Measurements from ENCODE around the gene MTMR11. TPM values are rescaled to one million over a fixed set of nuclear protein-coding genes. Genes with fewer than 3 reads are reported as not detected.

The MTMR11 gene
- total and polyA plus RNA-seq, 2 experiments from 2014 or later = 2.4 to 3.6 TPM

DNA sequence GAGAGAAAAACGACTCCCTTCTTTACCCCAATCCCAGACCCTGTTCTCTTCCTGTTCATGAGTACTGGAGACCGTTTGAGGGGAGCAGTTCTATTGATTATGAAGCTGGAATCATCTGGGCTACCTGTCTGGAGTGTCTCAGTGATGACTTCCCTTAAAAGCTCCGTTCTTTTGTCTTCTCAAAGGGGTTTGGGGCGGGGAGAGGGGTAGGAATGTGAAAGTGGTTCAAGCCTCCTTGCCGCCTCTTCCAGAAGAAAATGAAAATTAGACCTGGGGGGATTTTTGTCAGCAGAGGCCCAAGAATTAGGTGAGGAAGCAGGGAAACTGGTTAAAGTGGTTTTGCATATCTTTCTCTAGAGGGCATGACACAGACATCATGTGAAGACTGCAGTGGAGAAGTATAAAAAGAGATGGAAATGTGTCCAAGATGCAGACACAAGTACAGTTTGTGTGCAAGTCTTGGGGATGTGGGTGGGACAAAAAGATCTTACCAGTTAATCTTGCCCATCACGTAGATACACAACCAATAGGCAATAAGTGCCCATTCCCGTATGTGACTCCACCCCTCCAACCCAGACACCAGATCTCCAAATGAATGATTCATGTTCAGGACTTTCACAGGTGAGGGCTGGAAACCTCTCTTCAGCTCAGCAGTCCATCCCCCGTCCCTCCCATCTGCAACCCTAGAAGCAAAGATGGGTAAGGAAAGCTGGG is 470 bp upstream of the MTMR11 start:
- peaks cover 56% of the 10 kb centered on the region for H3K4me1 Mint-ChIP-seq
- Histone ChIP-seq H3K4me2 (peak overlapping the region; percentile 79), H4K20me1 (replicated peaks; ENCODE audit: insufficient read depth) (no peaks in the 10 kb centered on the region), H2AFZ (peak overlapping the region; percentile 64), H3F3A (replicated peaks; ENCODE audit: low read depth) (peaks cover 9% of the 10 kb centered on the region; the same call in 1 of the 2 replicates), H3K79me2 (replicated peaks; ENCODE audit: insufficient read depth) (no peaks in the 10 kb centered on the region), H3K27me3 (ENCODE audit: insufficient read depth) (no peaks in the 10 kb centered on the region), H3K4me3 (peak overlapping the region; percentile 64), H3K36me3 (ENCODE audit: insufficient read depth) (no peaks in the 10 kb centered on the region), H3K9me2 (ENCODE audit: insufficient read depth) (no peaks in the 10 kb centered on the region), H3K27ac (ENCODE audit: low read depth) (no peak overlapping the region), H3K4me1 (ENCODE audit: insufficient read depth) (peaks cover 55% of the 10 kb centered on the region)
- no peak for TF ChIP-seq STAT1 (IDR thresholded peaks at IDR 0.05; ENCODE audit: unreplicated experiment)
- TF ChIP-seq ZNF114 (CRISPR knock-in tag; IDR thresholded peaks at IDR 0.05) = no peak
- TF ChIP-seq, protein P1, sequence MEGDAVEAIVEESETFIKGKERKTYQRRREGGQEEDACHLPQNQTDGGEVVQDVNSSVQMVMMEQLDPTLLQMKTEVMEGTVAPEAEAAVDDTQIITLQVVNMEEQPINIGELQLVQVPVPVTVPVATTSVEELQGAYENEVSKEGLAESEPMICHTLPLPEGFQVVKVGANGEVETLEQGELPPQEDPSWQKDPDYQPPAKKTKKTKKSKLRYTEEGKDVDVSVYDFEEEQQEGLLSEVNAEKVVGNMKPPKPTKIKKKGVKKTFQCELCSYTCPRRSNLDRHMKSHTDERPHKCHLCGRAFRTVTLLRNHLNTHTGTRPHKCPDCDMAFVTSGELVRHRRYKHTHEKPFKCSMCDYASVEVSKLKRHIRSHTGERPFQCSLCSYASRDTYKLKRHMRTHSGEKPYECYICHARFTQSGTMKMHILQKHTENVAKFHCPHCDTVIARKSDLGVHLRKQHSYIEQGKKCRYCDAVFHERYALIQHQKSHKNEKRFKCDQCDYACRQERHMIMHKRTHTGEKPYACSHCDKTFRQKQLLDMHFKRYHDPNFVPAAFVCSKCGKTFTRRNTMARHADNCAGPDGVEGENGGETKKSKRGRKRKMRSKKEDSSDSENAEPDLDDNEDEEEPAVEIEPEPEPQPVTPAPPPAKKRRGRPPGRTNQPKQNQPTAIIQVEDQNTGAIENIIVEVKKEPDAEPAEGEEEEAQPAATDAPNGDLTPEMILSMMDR (conservative IDR thresholded peaks at IDR 0.05; ENCODE audit: low read depth in 2 of 2) = no peak
- TF ChIP-seq, protein P2, sequence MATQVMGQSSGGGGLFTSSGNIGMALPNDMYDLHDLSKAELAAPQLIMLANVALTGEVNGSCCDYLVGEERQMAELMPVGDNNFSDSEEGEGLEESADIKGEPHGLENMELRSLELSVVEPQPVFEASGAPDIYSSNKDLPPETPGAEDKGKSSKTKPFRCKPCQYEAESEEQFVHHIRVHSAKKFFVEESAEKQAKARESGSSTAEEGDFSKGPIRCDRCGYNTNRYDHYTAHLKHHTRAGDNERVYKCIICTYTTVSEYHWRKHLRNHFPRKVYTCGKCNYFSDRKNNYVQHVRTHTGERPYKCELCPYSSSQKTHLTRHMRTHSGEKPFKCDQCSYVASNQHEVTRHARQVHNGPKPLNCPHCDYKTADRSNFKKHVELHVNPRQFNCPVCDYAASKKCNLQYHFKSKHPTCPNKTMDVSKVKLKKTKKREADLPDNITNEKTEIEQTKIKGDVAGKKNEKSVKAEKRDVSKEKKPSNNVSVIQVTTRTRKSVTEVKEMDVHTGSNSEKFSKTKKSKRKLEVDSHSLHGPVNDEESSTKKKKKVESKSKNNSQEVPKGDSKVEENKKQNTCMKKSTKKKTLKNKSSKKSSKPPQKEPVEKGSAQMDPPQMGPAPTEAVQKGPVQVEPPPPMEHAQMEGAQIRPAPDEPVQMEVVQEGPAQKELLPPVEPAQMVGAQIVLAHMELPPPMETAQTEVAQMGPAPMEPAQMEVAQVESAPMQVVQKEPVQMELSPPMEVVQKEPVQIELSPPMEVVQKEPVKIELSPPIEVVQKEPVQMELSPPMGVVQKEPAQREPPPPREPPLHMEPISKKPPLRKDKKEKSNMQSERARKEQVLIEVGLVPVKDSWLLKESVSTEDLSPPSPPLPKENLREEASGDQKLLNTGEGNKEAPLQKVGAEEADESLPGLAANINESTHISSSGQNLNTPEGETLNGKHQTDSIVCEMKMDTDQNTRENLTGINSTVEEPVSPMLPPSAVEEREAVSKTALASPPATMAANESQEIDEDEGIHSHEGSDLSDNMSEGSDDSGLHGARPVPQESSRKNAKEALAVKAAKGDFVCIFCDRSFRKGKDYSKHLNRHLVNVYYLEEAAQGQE (IDR thresholded peaks at IDR 0.05; ENCODE audit: unreplicated experiment) = no peak
- peak overlapping the region; percentile 64 for H3K27ac Mint-ChIP-seq
- H3K27me3 Mint-ChIP-seq (ENCODE audit: insufficient read depth, low read depth, poor library complexity) = peaks cover 13% of the 10 kb centered on the region
- DNase-seq (ENCODE audit: low spot score) (peak; percentile 54), ATAC-seq (peak; percentile 11)
- H3K9me3 Mint-ChIP-seq = no peaks in the 10 kb centered on the region
- no peaks in the 10 kb centered on the region for H3K36me3 Mint-ChIP-seq (ENCODE audit: low read depth)
- H3K4me3 Mint-ChIP-seq = peak overlapping the region; percentile 65

DNA sequence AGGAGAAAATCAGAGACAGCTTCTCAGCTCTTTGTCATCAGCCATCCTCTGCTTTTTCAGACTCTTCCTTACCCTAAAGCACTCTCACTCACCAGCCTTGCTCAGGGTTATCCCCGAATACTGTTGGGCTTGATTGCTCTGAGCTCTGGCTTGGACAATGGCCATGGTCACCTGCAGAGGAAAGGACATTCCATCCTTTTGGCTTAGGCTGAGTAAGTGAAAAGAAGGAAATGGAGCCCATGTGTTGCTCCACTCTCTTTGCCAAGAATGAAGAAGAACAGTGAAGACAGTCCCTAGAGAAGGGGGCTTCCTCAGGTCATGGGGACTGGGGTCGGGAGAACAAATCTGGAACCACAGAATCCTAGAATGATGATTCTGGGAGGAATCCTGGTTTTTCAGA is 2.3 kb downstream of the MTMR11 start:
- TF ChIP-seq JUNB (IDR thresholded peaks at IDR 0.05; ENCODE audit: unreplicated experiment) = no peak
- Histone ChIP-seq H3K27me3 (ENCODE audit: insufficient read depth) (no peaks in the 10 kb centered on the region), H3K79me2 (replicated peaks; ENCODE audit: insufficient read depth) (no peaks in the 10 kb centered on the region), H3F3A (replicated peaks; ENCODE audit: low read depth) (peaks cover 3% of the 10 kb centered on the region; the same call in 1 of the 2 replicates), H2AFZ (no peak overlapping the region), H3K4me1 (ENCODE audit: insufficient read depth) (peaks cover 32% of the 10 kb centered on the region), H3K9me2 (ENCODE audit: insufficient read depth) (no peaks in the 10 kb centered on the region), H3K27ac (ENCODE audit: low read depth) (no peak overlapping the region), H3K36me3 (ENCODE audit: insufficient read depth) (no peaks in the 10 kb centered on the region), H3K4me3 (no peak overlapping the region), H4K20me1 (replicated peaks; ENCODE audit: insufficient read depth) (no peaks in the 10 kb centered on the region), H3K4me2 (no peak overlapping the region)
- Mint-ChIP-seq H3K9me3 (no peaks in the 10 kb centered on the region), H3K36me3 (ENCODE audit: low read depth) (no peaks in the 10 kb centered on the region), H3K27ac (no peak overlapping the region), H3K4me1 (peaks cover 33% of the 10 kb centered on the region), H3K4me3 (no peak overlapping the region), H3K27me3 (ENCODE audit: insufficient read depth, low read depth, poor library complexity) (peaks cover 10% of the 10 kb centered on the region)
- DNase-seq (ENCODE audit: low spot score) = no peak
- no peak for ATAC-seq

All from GM23338 (cell line).